ENCODE data around the gene VWDE. TPM values are rescaled to one million over a fixed set of nuclear protein-coding genes. Genes with fewer than 3 reads are reported as not detected.

VWDE gene
- total and polyA plus RNA-seq, 2 of the 8 experiments (the other 6 are each of a cell fraction or from before 2014, with no cell fraction given), result 11.0 to 21.2 TPM

- Histone ChIP-seq H2BK12ac (ENCODE audit: low read depth, low read length) (no peak overlapping the region), H3K27ac (ENCODE audit: low read depth, low read length) (no peak overlapping the region), H2AFZ (ENCODE audit: low read length) (no peak overlapping the region), H3K4me3 (ENCODE audit: extremely low read depth in 1 of 4, insufficient read depth in 2 of 4, low read depth in 3 of 4, low read length in 4 of 4) (no peak overlapping the region), H3K23ac (ENCODE audit: insufficient read length) (no peak overlapping the region), H3K27me3 (replicated peaks in 1 of 4; ENCODE audit: control insufficient read depth in 3 of 4, extremely low read depth in 1 of 4, insufficient read depth in 3 of 4, low read length in 3 of 4) (peaks cover 0 to 1% (median 0%) of the 10 kb centered on the region in 4 experiments; a peak in 1 of 7 replicates), H4K5ac (ENCODE audit: insufficient read length, low read depth, low read length) (no peak overlapping the region), H3K36me3 (ENCODE audit: control insufficient read depth in 2 of 4, insufficient read depth in 4 of 4, low read length in 3 of 4) (peaks cover 0 to 37% (median 12%) of the 10 kb centered on the region in 4 experiments; a peak in 6 of 8 replicates), H3K4ac (replicated peaks; ENCODE audit: insufficient read length, low read depth, low read length) (no peak overlapping the region), H2AK5ac (ENCODE audit: low read depth, low read length) (no peak overlapping the region), H3K79me2 (ENCODE audit: control insufficient read depth in 1 of 2, insufficient read depth in 2 of 2, low read length in 2 of 2) (no peaks in the 10 kb centered on the region), H3K4me2 (ENCODE audit: insufficient read depth in 1 of 2, low read depth in 2 of 2, low read length in 2 of 2) (no peak overlapping the region), H2BK20ac (ENCODE audit: low read length) (no peak overlapping the region), H2BK15ac (ENCODE audit: low read length) (no peak overlapping the region), H3K4me1 (replicated peaks in 1 of 4; ENCODE audit: control insufficient read depth in 3 of 4, insufficient read depth in 4 of 4, low read length in 3 of 4) (no peaks in the 10 kb centered on the region), H3K56ac (replicated peaks; ENCODE audit: insufficient read length, low read depth, low read length) (no peak overlapping the region), H2BK5ac (ENCODE audit: low read depth, low read length) (no peak overlapping the region), H2BK120ac (replicated peaks; ENCODE audit: low read depth, low read length) (no peak overlapping the region), H3K18ac (ENCODE audit: extremely low read depth, low read length) (no peak overlapping the region), H4K8ac (ENCODE audit: extremely low read depth, insufficient read depth, low read length) (no peak overlapping the region), H3K9me3 (ENCODE audit: insufficient read depth in 2 of 2, low read depth in 1 of 2, low read length in 1 of 2) (no peaks in the 10 kb centered on the region), H3K14ac (ENCODE audit: insufficient read length) (no peak overlapping the region), H3K23me2 (ENCODE audit: low read depth, low read length) (no peaks in the 10 kb centered on the region), H4K20me1 (replicated peaks in 1 of 2; ENCODE audit: control insufficient read depth in 1 of 2, insufficient read depth in 2 of 2, low read length in 2 of 2) (no peaks in the 10 kb centered on the region), H3K79me1 (ENCODE audit: low read depth, low read length) (no peaks in the 10 kb centered on the region), H3K9ac (replicated peaks in 1 of 4; ENCODE audit: extremely low read depth in 1 of 4, low read depth in 3 of 4, low read length in 3 of 4) (no peak overlapping the region), H4K91ac (replicated peaks; ENCODE audit: insufficient read length, low read length) (no peak overlapping the region)
- no peak for DNase-seq (ENCODE audit: low read depth in 1 of 2, low spot score in 2 of 2)
- ChIA-PET POLR2A (ENCODE audit: partially characterized antibody) (interaction anchor here (1.1 kb wide), 1 partner anchor 27 kb away, joined by 3 read pairs; no protein-coding TSS in a partner anchor), CTCF (ENCODE audit: partially characterized antibody) (interaction anchor here (0.6 to 3.5 kb wide), 5 partner anchors 42 to 369 kb away, joined by 3 to 17 read pairs (median 6); no protein-coding TSS in a partner anchor)
- 92% methylated on average over 3 of the region's 3 CpGs; no CpG with 5 or more reads in 1 of the 2 experiments for WGBS, 2 experiments (ENCODE audit: extremely low coverage in 1 of 2, insufficient coverage in 1 of 2, insufficient read length in 1 of 2, insufficient replicate concordance in 2 of 2, low coverage in 1 of 2, low lambda C conversion rate in 2 of 2, missing lambda C conversion rate in 1 of 2)
- no peak for FAIRE-seq
- TF ChIP-seq JUN (IDR thresholded peaks at IDR 0.05; ENCODE audit: low read depth, low read length) (no peak), YY1 (IDR thresholded peaks at IDR 0.05; ENCODE audit: low read depth, low read length) (no peak), TAF1 (IDR thresholded peaks at IDR 0.05; ENCODE audit: low read depth, low read length) (no peak), TAF7 (optimal IDR thresholded peaks at IDR 0.05; ENCODE audit: borderline replicate concordance, low read depth, low read length) (no peak), ZNF274 (IDR thresholded peaks at IDR 0.05; ENCODE audit: borderline replicate concordance, extremely low read depth, low read length) (no peak), KDM1A (IDR thresholded peaks at IDR 0.05; ENCODE audit: borderline replicate concordance, low read length) (no peak), TCF12 (IDR thresholded peaks at IDR 0.05; ENCODE audit: low read depth, low read length) (no peak), GABPA (IDR thresholded peaks at IDR 0.05; ENCODE audit: borderline replicate concordance, insufficient read depth, low read length) (no peak), HDAC6 (IDR thresholded peaks at IDR 0.05; ENCODE audit: low read depth, low read length) (no peak), ASH2L (IDR thresholded peaks at IDR 0.05; ENCODE audit: low read length) (no peak), USF2 (IDR thresholded peaks at IDR 0.05; ENCODE audit: low read length) (no peak)
- TF ChIP-seq, protein P1, sequence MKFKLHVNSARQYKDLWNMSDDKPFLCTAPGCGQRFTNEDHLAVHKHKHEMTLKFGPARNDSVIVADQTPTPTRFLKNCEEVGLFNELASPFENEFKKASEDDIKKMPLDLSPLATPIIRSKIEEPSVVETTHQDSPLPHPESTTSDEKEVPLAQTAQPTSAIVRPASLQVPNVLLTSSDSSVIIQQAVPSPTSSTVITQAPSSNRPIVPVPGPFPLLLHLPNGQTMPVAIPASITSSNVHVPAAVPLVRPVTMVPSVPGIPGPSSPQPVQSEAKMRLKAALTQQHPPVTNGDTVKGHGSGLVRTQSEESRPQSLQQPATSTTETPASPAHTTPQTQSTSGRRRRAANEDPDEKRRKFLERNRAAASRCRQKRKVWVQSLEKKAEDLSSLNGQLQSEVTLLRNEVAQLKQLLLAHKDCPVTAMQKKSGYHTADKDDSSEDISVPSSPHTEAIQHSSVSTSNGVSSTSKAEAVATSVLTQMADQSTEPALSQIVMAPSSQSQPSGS (IDR thresholded peaks at IDR 0.05; ENCODE audit: low read length), result no peak
These were observed 20.3 kb downstream of the VWDE start for GRCh38 chr7:12383377-12383776.

Data from H1 (cell line).